ENCODE data around the gene SAV1.
"Not testable (repeated sequence)": the region's sequence is repeated elsewhere in the genome, so short reads cannot be mapped to it uniquely, and the experiment has no call there.

Gene SAV1

GRCh38 chr14:50647282-50647681, 20.8 kb downstream of the SAV1 start:
- no peaks in the 10 kb centered on the region for H3K27me3 ChIP-seq (replicated peaks; ENCODE audit: control insufficient read depth, insufficient read depth, low read length)

GRCh38 chr14:50635141-50635540, 33.0 kb downstream of the SAV1 start:
- H3K4me3 ChIP-seq (replicated peaks; ENCODE audit: low read depth, low read length): no peak overlapping the region
- DNase-seq (ENCODE audit: extremely low read depth, insufficient read length): no peak
- H3K36me3 ChIP-seq (ENCODE audit: control insufficient read depth, insufficient read depth, low read length): peaks cover 2% of the 10 kb centered on the region; the same call in 1 of the 2 replicates
- no peak for TF ChIP-seq CTCF (IDR thresholded peaks at IDR 0.05; ENCODE audit: insufficient read depth, low read length, poor library complexity, severe bottlenecking)
- H3K27me3 ChIP-seq (replicated peaks; ENCODE audit: control insufficient read depth, insufficient read depth, low read length): no peaks in the 10 kb centered on the region

More at GRCh38 chr14:50647282-50647681, 20.8 kb downstream of the SAV1 start:
- Histone ChIP-seq H3K36me3 (ENCODE audit: control insufficient read depth, insufficient read depth, low read length) (no peaks in the 10 kb centered on the region; the same call in 1 of the 2 replicates), H3K4me3 (replicated peaks; ENCODE audit: low read depth, low read length) (peak overlapping the region; percentile 15)
- DNase-seq (ENCODE audit: extremely low read depth, insufficient read length): peak; percentile 30
- TF ChIP-seq CTCF (IDR thresholded peaks at IDR 0.05; ENCODE audit: insufficient read depth, low read length, poor library complexity, severe bottlenecking): no peak

- Histone ChIP-seq H3K4me3 (replicated peaks; ENCODE audit: low read depth, low read length) (no peak overlapping the region), H3K27me3 (replicated peaks; ENCODE audit: control insufficient read depth, insufficient read depth, low read length) (no peaks in the 10 kb centered on the region), H3K36me3 (ENCODE audit: control insufficient read depth, insufficient read depth, low read length) (peaks cover 1% of the 10 kb centered on the region; the same call in 1 of the 2 replicates)
- no peak for DNase-seq (ENCODE audit: extremely low read depth, insufficient read length)
- TF ChIP-seq CTCF (IDR thresholded peaks at IDR 0.05; ENCODE audit: insufficient read depth, low read length, poor library complexity, severe bottlenecking): no peak
Measured at GRCh38 chr14:50633954-50634353, 34.2 kb downstream of the SAV1 start.

DNA sequence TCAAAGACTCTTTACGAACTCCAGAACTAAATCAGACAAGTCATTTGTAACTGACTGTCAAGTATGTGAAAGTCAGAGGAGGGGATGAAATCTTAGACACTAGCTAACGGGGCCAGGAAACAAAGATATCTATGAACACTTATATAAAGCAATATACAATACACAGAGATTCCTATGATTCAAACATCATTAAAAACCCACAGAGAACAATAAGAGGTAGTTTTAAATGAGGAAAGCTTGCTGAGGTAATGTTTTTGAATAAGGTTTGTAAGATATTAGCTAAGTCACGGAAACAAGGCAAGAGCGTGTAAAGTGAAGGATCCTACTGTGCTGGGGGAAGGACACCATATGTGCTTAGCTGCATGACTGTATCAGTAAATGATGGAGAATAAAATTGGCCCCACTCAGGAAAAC, 36.7 kb downstream of the SAV1 start:
- H3K27me3 ChIP-seq (replicated peaks; ENCODE audit: control insufficient read depth, insufficient read depth, low read length): no peaks in the 10 kb centered on the region
- no peak overlapping the region for H3K4me3 ChIP-seq (replicated peaks; ENCODE audit: low read depth, low read length)
- DNase-seq (ENCODE audit: extremely low read depth, insufficient read length): no peak
- no peak for TF ChIP-seq CTCF (IDR thresholded peaks at IDR 0.05; ENCODE audit: insufficient read depth, low read length, poor library complexity, severe bottlenecking)
- H3K36me3 ChIP-seq (ENCODE audit: control insufficient read depth, insufficient read depth, low read length): no peaks in the 10 kb centered on the region; the same call in 1 of the 2 replicates

- H3K36me3 ChIP-seq (ENCODE audit: control insufficient read depth, insufficient read depth, low read length); DNase-seq (ENCODE audit: extremely low read depth, insufficient read length); H3K4me3 ChIP-seq (replicated peaks; ENCODE audit: low read depth, low read length); H3K27me3 ChIP-seq (replicated peaks; ENCODE audit: control insufficient read depth, insufficient read depth, low read length): not testable (repeated sequence)
Measured at GRCh38 chr14:50624947-50625346, 43.2 kb downstream of the SAV1 start.

DNA sequence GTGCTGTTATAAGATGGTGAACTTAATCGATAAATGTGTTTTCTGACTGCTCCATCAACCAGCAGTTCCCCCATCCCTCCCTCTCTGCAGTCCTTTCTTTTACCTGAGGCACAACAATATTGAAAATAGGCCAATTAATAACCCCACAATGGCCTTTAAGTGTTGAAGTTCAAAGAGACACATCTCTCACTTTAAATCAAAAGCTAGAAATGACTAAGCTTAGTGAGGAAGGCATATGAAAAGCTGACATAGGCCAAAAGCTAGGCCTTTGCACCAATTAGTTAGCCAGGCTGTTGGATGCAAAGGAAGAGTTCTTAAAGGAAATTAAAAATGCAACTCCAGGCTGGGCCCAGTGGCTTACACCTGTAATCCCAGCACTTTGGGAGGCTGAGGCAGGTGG, 43.7 kb downstream of the SAV1 start:
- Histone ChIP-seq H3K27me3 (replicated peaks; ENCODE audit: control insufficient read depth, insufficient read depth, low read length) (no peaks in the 10 kb centered on the region), H3K36me3 (ENCODE audit: control insufficient read depth, insufficient read depth, low read length) (no peaks in the 10 kb centered on the region), H3K4me3 (replicated peaks; ENCODE audit: low read depth, low read length) (no peak overlapping the region)
- no peak for TF ChIP-seq CTCF (IDR thresholded peaks at IDR 0.05; ENCODE audit: insufficient read depth, low read length, poor library complexity, severe bottlenecking)
- DNase-seq (ENCODE audit: extremely low read depth, insufficient read length): no peak

Measured in GM06990 (cell line).